HK-2 (cell line): ENCODE results near the gene SCGB3A2.
"Not testable (repeated sequence)": the region's sequence is repeated elsewhere in the genome, so short reads cannot be mapped to it uniquely, and the experiment has no call there.

ENCODE experiments used
- DNase-seq: peaks from one replicate; pipeline ENCODE4 v3.0.0-alpha.2; 2018; ENCODE audit not compliant: unreplicated experiment

SCGB3A2 gene

DNA sequence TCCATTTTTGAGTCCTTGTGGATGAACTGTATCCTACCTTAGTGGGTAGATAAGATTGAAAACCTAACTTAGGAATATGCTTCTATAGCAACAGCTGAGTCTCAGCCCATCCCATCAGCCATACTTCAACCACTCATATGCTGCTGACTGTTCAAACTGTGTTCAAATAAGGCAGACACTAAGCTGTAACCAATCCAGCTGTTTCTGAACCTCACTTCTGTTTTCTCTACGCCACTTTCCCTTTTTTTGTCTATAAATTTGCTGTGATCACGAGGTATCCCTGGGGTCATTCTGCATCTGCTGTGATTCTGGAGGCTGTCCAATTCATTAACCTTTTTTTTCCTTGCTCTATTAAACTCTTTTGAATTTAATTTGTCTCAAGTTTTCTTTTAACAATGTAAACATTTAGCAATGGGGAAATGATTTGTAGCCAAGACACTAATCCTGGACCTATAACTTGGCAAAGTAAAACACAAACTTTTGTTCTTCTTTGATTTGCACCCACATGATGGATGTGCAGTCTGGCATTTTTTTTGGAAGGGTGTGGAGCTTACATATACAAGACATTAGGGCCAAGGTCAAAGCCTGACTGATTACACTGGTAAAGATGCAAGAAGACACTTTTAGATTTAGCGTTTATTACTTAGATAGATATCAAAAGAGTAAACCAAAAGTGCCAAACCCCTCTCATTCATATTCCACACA is 14.9 kb upstream of the SCGB3A2 start:
- no peak for DNase-seq

DNA sequence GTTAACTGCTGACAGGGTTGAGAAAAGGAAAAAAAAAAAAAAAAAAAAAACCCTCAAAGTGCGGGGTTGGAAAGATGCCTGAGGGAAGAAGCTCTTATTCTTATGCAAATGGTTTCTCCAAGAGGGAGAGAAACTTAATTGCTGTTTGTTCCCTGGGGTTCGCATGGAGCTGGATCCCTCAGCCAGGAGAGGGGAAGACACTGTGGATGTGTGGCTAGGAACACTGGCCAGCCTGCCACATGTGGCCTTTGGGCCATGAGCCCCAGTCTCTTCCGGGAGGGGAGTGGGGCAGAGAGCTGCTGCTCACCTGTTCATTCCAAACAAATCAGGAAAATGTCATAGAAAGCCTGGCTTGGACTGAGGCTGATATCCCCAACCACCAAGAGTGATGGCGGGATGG is 9.4 kb upstream of the SCGB3A2 start:
- no peak for DNase-seq

DNA sequence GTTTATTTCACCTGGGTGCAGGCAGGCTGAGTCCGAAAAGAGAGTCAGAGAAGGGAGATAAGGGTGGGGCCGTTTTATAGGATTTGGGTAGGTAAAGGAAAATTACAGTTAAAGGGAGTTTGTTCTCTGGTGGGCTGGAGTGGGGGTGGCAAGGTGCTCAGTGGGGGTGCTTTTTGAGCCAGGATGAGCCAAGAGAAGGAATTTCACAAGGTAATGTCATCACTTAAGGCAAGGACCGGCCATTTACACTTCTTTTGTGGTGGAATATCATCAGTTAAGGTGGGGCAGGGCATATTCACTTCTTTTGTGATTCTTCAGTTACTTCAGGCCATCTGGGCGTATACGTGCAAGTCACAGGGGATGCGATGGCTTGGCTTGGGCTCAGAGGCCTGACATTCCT is 8.6 kb upstream of the SCGB3A2 start:
- DNase-seq, result not testable (repeated sequence)

DNA sequence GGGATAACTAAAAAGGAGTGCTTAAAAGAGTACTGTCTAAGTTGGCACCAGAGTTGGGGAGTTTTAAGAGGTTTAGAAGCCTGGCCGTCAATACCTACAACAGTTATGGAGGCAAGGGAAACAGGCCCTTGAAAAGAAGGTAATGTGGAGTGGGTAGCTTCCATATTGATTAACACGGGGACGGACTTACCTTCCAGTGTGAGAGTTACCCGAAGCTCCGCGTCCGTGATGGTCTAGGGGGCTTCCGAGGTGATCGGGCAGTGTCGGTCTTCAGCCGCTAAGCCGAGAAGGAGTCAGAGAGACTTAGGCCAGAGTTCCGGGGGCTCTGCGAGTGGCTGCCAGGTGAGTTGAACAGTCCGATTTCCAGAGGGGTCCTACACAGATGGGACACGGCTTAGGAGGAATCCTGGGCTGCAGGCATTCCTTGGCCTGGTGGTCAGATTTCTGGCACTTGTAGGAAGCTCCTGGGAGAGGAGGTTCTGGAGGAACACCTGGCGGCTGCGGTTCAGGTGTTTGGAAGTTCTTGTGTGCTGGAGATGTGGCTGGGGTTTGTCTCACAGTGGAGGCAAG is 6.4 kb upstream of the SCGB3A2 start:
- not testable (repeated sequence) for DNase-seq

DNA sequence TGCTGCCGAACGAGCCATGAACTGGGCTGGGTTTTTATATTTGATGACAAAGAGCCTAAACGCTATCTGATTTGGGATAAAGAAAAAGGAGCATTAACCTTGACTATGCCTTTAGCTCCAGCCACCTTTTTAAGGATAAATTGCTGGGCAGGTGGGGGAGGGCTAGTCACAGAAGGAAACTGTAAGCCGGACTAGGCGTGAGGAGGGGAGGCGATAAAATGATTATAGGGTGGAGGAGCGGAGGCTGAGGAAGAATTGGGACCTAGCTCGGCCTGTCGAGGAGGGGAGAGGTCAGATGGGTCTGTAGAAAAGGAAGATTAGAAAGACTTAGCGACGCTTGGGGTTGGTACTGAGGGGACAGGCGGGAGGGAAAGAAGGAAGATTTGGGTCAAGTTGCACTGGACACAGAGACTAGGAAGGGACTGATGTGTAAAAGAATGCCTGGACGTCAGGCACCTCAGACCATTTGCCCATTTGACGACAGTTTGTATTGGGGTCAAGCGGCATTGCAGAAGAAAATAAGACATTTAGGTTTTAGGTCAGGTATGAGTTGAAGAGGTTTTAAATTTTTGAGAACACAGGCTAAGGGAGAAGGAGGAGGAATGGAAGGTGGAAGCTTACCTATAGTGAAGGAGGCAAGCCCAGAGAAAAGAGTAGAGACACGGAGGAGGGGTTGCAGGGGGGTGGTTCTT is 5.6 kb upstream of the SCGB3A2 start:
- not testable (repeated sequence) for DNase-seq

DNA sequence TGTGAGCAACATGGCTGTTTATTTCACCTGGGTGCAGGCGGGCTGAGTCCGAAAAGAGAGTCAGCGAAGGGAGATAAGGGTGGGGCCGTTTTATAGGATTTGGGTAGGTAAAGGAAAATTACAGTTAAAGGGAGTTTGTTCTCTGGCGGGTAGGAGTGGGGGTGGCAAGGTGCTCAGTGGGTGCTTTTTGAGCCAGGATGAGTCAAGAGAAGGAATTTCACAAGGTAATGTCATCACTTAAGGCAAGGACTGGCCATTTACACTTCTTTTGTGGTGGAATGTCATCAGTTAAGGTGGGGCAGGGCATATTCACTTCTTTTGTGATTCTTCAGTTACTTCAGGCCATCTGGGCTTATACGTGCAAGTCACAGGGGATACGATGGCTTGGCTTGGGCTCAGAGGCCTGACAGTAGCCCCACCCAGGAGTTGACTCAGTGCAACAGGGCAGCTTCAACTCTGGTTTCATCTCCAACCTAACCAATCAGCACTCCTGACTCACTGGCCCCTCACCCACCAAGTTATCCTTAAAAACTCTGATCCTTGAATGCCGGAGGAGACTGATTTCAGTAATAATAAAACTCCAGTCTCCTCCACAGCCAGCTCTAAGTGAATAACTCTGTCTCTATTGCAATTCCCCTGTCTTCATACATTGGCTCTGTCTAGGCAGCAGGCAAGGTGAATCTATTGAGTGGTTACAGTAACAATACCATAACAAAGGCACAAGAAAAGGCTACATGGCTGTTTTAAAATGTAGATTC is 4.2 kb upstream of the SCGB3A2 start:
- not testable (repeated sequence) for DNase-seq

DNA sequence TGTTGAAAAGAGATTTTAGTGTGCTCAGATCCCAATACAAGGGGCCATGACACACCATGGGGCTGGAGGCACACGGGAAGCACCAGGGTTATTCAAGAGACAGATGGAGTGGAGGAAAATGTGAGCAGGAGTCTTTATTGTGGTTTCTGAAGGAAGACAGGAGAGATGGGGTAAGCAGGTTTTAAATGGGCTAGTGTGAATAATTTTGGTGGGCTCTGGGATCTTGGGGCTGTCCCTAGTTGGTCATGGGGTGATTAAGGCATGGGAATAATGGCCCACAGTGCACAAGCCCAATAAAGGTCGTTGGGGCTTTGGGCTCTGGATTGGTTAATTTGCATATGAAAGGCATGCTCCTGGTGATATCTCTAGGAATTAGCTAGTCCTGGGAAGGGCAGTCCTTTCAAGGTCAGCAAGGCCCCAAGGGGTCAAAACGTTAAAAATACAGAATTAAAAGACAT is 3.6 kb upstream of the SCGB3A2 start:
- no peak for DNase-seq

DNA sequence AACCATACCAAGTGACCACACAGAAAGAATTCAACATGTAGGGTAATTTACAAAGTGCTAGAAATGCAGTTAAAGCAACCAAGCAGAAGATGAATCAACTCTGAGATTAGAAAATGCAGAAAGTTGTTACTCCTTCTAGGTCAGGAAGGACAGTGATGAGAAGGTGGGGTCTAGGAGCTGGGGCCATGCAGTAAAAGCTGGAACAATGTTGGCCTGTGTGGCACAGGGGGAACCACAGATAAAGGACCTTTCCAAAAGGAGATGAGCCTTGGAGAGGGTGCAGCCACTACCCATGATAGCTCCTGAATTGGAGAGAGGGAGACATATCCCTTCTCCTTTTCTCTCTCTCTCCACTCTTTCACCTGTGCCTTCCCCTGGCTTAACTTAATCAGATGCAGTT is 2.4 kb upstream of the SCGB3A2 start:
- DNase-seq, result no peak

DNA sequence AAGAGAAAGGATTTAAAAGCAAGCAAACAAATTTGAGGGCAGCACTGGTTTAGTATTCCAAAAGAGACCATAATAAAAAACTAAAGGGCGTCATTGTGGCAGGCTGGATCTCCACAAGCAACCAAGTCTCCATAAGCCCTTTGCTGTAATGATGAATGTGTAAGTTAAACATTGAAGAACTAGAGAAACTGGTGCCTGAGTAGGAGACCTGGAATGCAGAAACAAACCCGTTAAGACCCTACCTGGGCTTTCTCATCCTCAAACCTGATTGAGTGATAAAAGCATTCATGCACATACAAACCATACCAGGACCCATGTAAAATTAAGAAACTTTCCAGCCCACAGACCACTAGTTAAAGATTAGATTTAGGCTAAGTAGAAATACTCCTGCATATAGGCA is 1.9 kb upstream of the SCGB3A2 start:
- DNase-seq, result no peak

DNA sequence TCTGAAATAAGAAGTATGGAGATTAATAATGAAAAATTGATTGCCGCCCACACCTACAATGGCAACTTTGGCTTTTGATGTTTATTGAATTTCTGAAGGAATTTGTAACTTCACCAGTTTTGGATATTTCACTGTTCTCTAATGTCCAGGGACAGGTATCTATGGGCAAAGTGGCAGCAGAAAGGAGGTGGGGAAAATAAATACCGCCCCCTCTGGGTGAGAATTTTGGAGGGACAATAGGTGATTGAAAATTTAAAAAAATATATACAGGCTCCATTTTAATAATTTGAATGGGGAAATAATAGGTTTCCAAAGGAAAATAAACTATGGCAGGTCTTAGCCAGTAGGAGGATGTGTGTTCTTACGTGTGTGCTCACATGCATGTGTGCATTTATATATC is 1.3 kb downstream of the SCGB3A2 start:
- DNase-seq, result no peak

DNA sequence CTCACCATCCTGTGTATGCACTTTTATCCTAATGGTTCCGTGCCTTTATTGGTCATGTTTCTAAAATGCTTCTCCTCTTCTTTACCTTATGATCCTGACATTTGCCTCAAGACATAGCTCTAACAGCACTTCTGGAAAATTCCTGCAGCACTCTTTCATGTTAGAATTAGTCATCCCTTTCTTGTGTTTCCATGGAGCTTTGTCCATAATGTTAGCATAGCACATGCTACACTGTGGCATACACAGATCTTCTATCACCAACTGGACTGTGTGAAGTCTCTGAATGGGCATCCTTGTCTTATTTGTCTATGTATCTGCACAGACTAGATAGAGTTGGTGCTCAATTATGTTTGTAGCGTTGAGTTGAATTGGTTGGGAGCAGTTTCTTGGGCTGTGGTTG is 2.0 kb downstream of the SCGB3A2 start:
- no peak for DNase-seq

DNA sequence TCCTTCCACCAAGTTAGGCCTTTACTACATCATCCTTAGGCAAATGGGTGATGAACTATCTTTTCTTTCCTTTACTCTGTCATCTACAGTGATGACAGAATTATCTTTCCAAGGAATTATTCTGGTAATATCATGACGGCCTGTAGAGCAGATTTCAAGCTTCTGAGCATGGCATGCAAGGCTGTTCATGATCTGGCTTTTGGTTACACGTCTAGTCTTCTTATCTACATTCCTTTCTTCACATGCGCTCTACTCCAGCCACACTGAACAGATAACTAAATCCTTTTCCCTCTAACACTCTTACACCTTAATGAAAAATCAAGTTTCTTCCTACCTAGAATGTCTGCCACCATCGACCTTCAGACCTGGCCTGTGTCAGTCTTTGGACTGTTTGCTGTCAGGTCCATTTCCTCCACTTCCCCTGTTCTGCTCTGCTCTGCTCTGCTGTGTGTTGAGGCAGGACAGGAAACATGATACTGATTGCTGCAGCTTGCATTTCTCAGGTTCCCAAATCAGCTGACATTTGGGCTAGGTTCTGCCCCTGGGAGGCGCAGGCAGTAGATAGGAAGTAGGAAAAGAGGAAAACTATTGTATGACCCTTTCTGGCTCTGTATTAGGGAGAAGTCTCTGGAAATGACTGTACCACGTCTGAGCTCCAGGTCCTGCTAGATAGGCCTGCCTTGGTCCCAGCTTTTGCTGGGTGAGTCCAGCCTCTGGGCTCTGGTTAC is 4.2 kb downstream of the SCGB3A2 start:
- DNase-seq, result no peak

DNA sequence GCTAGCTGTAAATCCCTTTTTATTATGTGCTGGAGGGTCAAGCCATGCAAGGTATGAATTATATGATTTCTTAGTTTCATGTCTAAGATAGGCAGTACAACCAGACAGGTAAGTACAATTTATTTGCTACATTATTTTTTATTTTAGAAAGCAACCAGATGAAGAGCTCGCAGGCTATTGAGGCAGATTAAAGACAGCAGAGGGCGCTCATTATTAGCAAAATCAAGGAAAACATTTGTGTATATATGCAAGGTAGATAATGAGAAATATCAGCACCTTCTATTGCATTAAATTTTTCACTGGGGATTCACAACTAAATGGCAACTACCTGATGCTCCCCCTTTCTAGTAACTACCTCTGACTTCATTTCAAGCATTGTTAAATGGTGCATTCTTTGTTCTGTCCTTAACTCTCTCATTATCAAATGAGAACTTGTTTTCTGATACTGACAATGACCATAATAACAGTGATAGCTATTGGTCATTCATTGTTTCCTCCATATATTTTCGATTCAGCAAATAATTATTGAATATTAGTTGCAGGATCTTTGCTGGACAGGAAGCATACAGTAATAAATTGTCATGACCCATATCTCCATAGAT is 8.6 kb downstream of the SCGB3A2 start:
- DNase-seq, result no peak

DNA sequence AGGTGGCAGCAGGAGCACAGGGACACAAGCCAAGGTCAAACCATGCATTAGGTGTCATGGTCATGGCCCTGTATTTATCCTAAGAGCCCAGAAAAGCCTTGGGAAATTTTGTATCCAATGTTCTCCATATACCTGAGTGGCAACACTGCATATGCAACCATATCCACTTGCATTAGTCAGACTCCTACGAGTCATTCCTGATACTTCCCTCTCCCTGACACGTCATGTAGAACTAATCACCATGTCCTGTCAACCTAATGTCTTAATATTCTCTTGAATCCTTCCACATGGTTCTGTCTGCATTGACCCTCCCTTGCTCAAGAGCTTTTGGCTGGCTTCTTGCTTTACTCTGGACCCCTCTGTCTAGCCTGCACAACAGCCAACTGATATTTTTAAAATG is 9.4 kb downstream of the SCGB3A2 start:
- no peak for DNase-seq

DNA sequence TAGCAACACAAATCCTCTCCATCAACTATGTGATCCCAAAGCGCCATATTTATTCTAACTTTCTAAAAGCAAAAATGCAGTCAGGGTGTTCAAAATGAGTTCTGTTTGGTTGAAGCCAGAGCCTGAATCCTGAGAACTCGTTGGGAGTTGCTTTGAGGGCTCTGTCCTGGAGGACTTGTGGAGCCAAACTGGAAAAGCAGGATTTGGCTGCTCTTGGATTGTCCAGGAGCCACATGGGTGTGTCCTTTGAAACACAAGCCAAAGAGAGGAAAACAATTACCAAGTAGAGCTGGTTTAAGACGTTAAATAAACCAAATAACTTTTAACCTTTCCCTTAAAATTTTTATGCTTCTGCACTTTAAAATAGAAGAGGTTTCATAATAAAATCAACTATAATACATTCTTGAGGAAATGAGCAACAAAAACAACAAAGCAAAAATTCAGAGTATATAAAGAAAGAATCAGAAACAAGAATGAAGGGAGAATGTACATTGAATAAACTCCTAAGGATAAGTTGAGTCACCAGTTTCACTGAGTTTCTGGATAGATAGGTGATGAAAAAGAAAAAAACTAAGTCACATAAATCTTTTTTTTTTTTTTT is 14.3 kb downstream of the SCGB3A2 start:
- DNase-seq, result no peak

DNA sequence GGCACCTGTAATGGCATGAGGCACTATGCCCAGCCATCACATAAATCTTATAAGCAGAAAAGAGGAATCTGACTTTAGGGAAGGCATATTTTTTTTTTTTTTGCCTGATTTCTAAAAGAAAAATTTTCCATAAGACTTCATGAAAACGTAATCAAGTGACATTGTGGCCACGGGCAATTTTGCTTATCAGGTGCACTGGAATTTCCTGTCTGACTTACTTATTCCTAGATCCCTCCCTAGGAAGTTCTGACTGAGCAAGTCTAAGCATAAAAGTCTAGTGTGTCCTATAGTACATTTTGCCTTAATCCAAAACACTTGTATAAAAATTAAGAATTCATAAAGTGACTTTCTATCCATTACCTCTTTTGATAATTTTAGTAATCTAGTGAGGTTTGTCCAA is 15.3 kb downstream of the SCGB3A2 start:
- no peak for DNase-seq

DNA sequence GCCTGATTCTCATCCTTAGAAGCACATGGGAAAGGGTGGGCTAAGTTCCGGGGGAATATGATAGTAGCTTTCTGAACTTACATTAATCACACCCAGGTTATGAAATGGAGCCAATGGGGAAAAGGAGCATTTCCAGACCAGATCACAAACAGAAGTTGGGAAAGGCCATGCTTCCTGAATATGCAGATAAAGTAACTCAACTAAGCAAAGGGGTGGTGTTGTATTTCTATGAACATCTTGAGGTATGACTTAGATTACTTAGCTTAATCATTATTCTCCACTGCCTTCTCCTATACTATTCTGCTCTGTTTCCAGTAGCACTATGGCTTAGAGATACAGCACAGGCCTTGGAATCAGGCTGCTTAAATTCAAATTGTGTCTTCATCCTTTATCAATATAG is 17.4 kb downstream of the SCGB3A2 start:
- DNase-seq, result no peak

DNA sequence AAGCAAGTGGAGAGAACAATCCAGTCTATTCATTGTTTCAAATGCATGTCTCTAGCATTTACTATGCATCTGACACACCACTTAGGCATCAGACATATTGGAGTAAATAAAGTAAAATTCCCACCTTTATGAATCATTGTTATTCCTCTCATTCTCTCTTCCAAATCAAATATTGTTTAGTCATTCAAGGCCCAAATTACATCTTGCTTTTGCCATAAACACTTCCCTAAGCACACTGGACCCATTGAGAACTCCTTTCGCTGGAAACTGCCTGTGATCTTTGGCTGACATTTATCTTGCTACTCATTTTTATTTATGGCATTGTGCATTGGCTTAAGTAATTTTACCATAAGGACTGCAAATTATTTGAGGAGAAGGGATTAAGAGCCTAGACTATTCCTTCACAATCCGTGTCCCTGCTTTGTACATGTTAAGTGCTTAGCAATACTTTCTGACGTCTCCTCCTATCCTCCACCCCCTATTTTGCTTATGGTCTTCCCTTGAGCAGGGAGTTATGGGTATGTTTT is 20.4 kb downstream of the SCGB3A2 start:
- no peak for DNase-seq

DNA sequence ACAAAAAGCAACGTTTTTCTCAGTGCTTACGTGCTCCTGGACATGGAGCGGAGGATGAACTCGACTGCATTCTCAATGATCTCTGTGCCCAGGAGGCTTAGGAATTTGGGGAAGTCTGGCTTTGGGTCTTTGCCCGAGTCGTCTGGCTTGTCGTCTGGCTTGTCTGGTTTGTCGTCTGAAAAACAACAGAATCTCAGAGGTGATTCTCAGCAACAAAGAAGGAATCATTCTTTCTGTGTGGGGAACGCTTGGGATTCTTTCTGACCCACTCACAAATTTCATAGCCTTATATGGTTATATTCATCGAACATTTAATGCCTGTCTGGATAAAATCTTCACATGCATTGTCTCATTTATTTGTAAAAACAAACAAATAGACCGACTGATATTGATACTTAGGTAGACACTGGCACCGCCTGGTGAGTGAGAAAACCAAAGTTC is 23.1 kb downstream of the SCGB3A2 start:
- no peak for DNase-seq

DNA sequence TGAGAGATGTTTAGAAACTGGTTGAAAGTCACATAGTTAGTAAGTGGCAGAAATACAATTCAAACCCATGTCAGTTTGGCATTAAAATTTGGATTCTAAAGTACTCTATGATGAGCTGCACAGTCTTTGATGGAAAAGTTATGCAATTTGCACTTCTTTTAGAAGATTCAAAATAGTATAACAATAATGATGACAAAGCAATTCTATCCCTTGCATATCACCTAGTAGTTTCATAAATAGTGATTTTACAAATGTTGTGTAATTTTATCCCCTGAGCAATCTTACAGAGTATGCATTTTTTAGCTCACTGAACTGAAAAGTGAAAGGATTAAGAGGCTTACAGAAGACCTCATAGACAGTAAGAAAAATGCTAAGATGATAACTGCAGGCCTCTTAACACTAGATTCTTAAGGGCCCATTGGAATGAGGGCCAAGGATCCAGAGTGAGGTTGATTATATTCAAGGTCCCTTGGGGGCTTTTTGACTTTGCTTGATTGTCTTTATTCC is 24.2 kb downstream of the SCGB3A2 start:
- no peak for DNase-seq
